Keratinocyte (primary cell): ENCODE data around the gene PARP1. TPM values are rescaled to one million over a fixed set of nuclear protein-coding genes. Genes with fewer than 3 reads are reported as not detected.

Source experiments
- DNase-seq: peaks from one replicate; pipeline ENCODE4 v3.0.0-alpha.2; 2011; ENCODE audit warnings: low read depth, missing footprints, low spot score
- FAIRE-seq: peaks from 2 replicates; lab custom pipeline; 2011; peaks lifted over from hg19 to GRCh38; lab: Jason Lieb, UNC
- H2AFZ ChIP-seq: 2 replicates; pipeline ENCODE4 v1.6.0; 2012; ENCODE audit warnings: low read length, control low read depth, inconsistent platforms; ENCODE audit not compliant: control insufficient read depth
- H3K27ac ChIP-seq: 2 replicates; pipeline ENCODE4 v1.5.1; 2011; ENCODE audit warnings: low read length; ENCODE audit not compliant: control insufficient read depth, insufficient read depth
- H3K27me3 ChIP-seq: 3 replicates; pipeline ENCODE4 v1.6.0; 2011; ENCODE audit warnings: low read length; ENCODE audit not compliant: control insufficient read depth, insufficient read depth; ENCODE audit errors: extremely low read depth
- H3K36me3 ChIP-seq, 2 experiments: 2 replicates in 1 of 2; 3 replicates in 1 of 2; pipeline ENCODE4 v1.5.1; 2011; ENCODE audit warnings: low read length in 2 of 2, mild to moderate bottlenecking in 1 of 2; ENCODE audit not compliant: control insufficient read depth in 2 of 2, insufficient read depth in 2 of 2; ENCODE audit errors: extremely low read depth in 1 of 2
- H3K4me1 ChIP-seq: 3 replicates; pipeline ENCODE4 v1.5.1; 2011; ENCODE audit warnings: low read length; ENCODE audit not compliant: control insufficient read depth, insufficient read depth; ENCODE audit errors: extremely low read depth
- H3K4me2 ChIP-seq: 3 replicates; pipeline ENCODE4 v1.6.0; 2011; ENCODE audit warnings: low read depth, low read length; ENCODE audit not compliant: control insufficient read depth, insufficient read depth; ENCODE audit errors: extremely low read depth
- H3K4me3 ChIP-seq, 3 experiments: fragments of 200-600 bp in 1 of 3; sonication (generic) in 1 of 3; 2 replicates in 2 of 3; 3 replicates in 1 of 3; pipeline ENCODE4 v1.5.1; 2011 to 2016; ENCODE audit warnings: low read length in 3 of 3, mild to moderate bottlenecking in 3 of 3, control low read depth in 2 of 3, inconsistent platforms in 1 of 3, low read depth in 1 of 3, mixed read lengths in 1 of 3, mixed run types in 1 of 3, moderate library complexity in 1 of 3; ENCODE audit not compliant: control insufficient read depth in 2 of 3, insufficient read depth in 2 of 3; ENCODE audit errors: extremely low read depth in 1 of 3
- H3K79me2 ChIP-seq: 2 replicates; pipeline ENCODE4 v1.6.0; 2012; ENCODE audit warnings: low read length; ENCODE audit not compliant: control insufficient read depth, insufficient read depth
- H3K9ac ChIP-seq: 3 replicates; pipeline ENCODE4 v1.6.0; 2011; ENCODE audit warnings: low read length; ENCODE audit not compliant: control insufficient read depth, insufficient read depth; ENCODE audit errors: extremely low read depth
- H3K9me1 ChIP-seq: 3 replicates; pipeline ENCODE4 v1.6.0; 2011; ENCODE audit warnings: low read length; ENCODE audit not compliant: control insufficient read depth, insufficient read depth; ENCODE audit errors: extremely low read depth
- H3K9me3 ChIP-seq: 2 replicates; pipeline ENCODE4 v1.5.1; 2012; ENCODE audit warnings: low read depth, low read length; ENCODE audit not compliant: control insufficient read depth
- H4K20me1 ChIP-seq: 3 replicates; pipeline ENCODE4 v1.6.0; 2011; ENCODE audit warnings: low read length; ENCODE audit not compliant: control insufficient read depth, insufficient read depth; ENCODE audit errors: extremely low read depth
- EZH2 ChIP-seq: IDR thresholded peaks from one replicate; pipeline ENCODE4 v1.6.1; 2012; ENCODE audit warnings: inconsistent platforms, mild to moderate bottlenecking, low read length, moderate library complexity
- dilution Hi-C: fragments of 300-500 bp; cut with MboI; formaldehyde crosslinking; loops from one replicate; pipeline ENCODE4 v1.7.0; 2020; ENCODE audit warnings: low sequenced_read_pairs; ENCODE audit not compliant: extremely low pct_ligation_motif_present
- polyA plus RNA-seq, 5 experiments: library from polyadenylated mRNA; depleted of rRNA in 3 of 5; stranded (reverse) in 3 of 5; stranded (forward) in 1 of 5; unstranded in 1 of 5; fragments of >200 nt; gene quantifications; 1 replicate in 1 of 5; 2 replicates in 3 of 5; 3 replicates in 1 of 5; pipeline versions ENCODE4 v1.2.1 to v1.2.3, GENCODE V29; 2011 to 2012; ENCODE audit warnings: missing spikeins in 2 of 5, low read depth in 1 of 5, low replicate concordance in 1 of 5
- TF ChIP-seq, protein P1 (sequence below), 3 experiments: IDR thresholded peaks in 1 of 3; conservative IDR thresholded peaks in 1 of 3; optimal IDR thresholded peaks in 1 of 3; 2 replicates in 2 of 3; 3 replicates in 1 of 3; pipeline versions ENCODE3 to v1.5.1; 2011; ENCODE audit warnings: low read length in 3 of 3, mild to moderate bottlenecking in 3 of 3, moderate library complexity in 2 of 3, control low read depth in 1 of 3, inconsistent platforms in 1 of 3; ENCODE audit not compliant: insufficient read depth in 2 of 3; ENCODE audit errors: extremely low read depth in 1 of 3

Gene PARP1
- polyA plus RNA-seq, 1 donor (not counting 4 experiments of a cell fraction or from before 2014, with no cell fraction given), result 62.9 TPM

GRCh38 chr1:226397011-226397926 is 10.6 kb downstream of the PARP1 start:
- dilution Hi-C loops, result no loop called here
- no peak overlapping the region for H3K27ac ChIP-seq
- TF ChIP-seq, protein P1, sequence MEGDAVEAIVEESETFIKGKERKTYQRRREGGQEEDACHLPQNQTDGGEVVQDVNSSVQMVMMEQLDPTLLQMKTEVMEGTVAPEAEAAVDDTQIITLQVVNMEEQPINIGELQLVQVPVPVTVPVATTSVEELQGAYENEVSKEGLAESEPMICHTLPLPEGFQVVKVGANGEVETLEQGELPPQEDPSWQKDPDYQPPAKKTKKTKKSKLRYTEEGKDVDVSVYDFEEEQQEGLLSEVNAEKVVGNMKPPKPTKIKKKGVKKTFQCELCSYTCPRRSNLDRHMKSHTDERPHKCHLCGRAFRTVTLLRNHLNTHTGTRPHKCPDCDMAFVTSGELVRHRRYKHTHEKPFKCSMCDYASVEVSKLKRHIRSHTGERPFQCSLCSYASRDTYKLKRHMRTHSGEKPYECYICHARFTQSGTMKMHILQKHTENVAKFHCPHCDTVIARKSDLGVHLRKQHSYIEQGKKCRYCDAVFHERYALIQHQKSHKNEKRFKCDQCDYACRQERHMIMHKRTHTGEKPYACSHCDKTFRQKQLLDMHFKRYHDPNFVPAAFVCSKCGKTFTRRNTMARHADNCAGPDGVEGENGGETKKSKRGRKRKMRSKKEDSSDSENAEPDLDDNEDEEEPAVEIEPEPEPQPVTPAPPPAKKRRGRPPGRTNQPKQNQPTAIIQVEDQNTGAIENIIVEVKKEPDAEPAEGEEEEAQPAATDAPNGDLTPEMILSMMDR (optimal IDR thresholded peaks at IDR 0.05 in 1 of 3, IDR thresholded peaks at IDR 0.05 in 1 of 3, conservative IDR thresholded peaks at IDR 0.05 in 1 of 3; ENCODE audit: extremely low read depth in 1 of 3, insufficient read depth in 2 of 3, low read length in 3 of 3), result no peak
- TF ChIP-seq EZH2, result no peak
- no peak overlapping the region for H2AFZ ChIP-seq
- no peaks in the 10 kb centered on the region for H3K4me1 ChIP-seq
- H4K20me1 ChIP-seq, result peaks cover 2% of the 10 kb centered on the region
- H3K9me3 ChIP-seq, result no peaks in the 10 kb centered on the region
- H3K4me2 ChIP-seq, result no peak overlapping the region
- H3K36me3 ChIP-seq, result peaks cover 7 to 17% of the 10 kb centered on the region in 2 experiments
- H3K9me1 ChIP-seq, result peaks cover 3% of the 10 kb centered on the region
- no peak overlapping the region for H3K4me3 ChIP-seq
- FAIRE-seq (no peak), DNase-seq (no peak)
- H3K9ac ChIP-seq, result no peak overlapping the region
- H3K27me3 ChIP-seq, result no peaks in the 10 kb centered on the region
- H3K79me2 ChIP-seq, result peaks cover 5% of the 10 kb centered on the region

- H3K4me1 ChIP-seq, result no peaks in the 10 kb centered on the region
- H2AFZ ChIP-seq, result no peak overlapping the region
- TF ChIP-seq EZH2, result no peak
- TF ChIP-seq, protein P1 (optimal IDR thresholded peaks at IDR 0.05 in 1 of 3, IDR thresholded peaks at IDR 0.05 in 1 of 3, conservative IDR thresholded peaks at IDR 0.05 in 1 of 3; ENCODE audit: extremely low read depth in 1 of 3, insufficient read depth in 2 of 3, low read length in 3 of 3), result no peak
- no peak overlapping the region for H3K27ac ChIP-seq
- no peaks in the 10 kb centered on the region for H3K27me3 ChIP-seq
- H3K4me2 ChIP-seq, result no peak overlapping the region
- H3K9me3 ChIP-seq, result no peaks in the 10 kb centered on the region
- no peaks in the 10 kb centered on the region for H3K9me1 ChIP-seq
- no peak overlapping the region for H3K9ac ChIP-seq
- FAIRE-seq (no peak), DNase-seq (no peak)
- no peak overlapping the region for H3K4me3 ChIP-seq
- H4K20me1 ChIP-seq, result peaks cover under 1% of the 10 kb centered on the region
- dilution Hi-C loops, result no loop called here
- peaks cover 7 to 8% of the 10 kb centered on the region in 2 experiments for H3K36me3 ChIP-seq
- peaks cover 5% of the 10 kb centered on the region for H3K79me2 ChIP-seq
Observed at GRCh38 chr1:226395753-226396152, 12.1 kb downstream of the PARP1 start.
